PC-3 (cell line): Measurements from ENCODE around the gene RFPL1. TPM values are rescaled to one million over a fixed set of nuclear protein-coding genes. Genes with fewer than 3 reads are reported as not detected.

ENCODE experiments used
- ATAC-seq: fragments of 200-7000 bp; cut with Tn5 transposase; 2 replicates; pipeline ENCODE4 v1.9.1; 2020; ENCODE audit warnings: mild to moderate bottlenecking, moderate library complexity
- BruUV-seq: library from RNA; stranded (reverse); fragments of 400-500 nt; replicated peaks from 2 replicates; lab custom pipeline; 2021; lab: Mats Ljungman, UMichigan
- CTCF ChIA-PET: fragments of 300-600 bp; sonication (Branson Sonifier 250); formaldehyde crosslinking; loops from one replicate; lab custom pipeline; 2022; ENCODE audit warnings: antibody characterized with exemption; lab: Charles Lee
- POLR2A ChIA-PET: fragments of 300-600 bp; sonication (Branson Sonifier 250); formaldehyde crosslinking; loops from one replicate; lab custom pipeline; 2022; ENCODE audit warnings: antibody characterized with exemption; ENCODE audit not compliant: unreplicated experiment; lab: Charles Lee
- DNase-seq: peaks from one replicate; pipeline ENCODE4 v3.0.0-alpha.2; 2015
- H2AFZ ChIP-seq: fragments of 300-600 bp; sonication (generic); 2 replicates; pipeline ENCODE4 v1.6.0; 2016; ENCODE audit warnings: antibody characterized with exemption, low read length
- H3F3A ChIP-seq: fragments of 300-600 bp; sonication (generic); one replicate; pipeline ENCODE4 v1.6.0; 2017; ENCODE audit warnings: antibody characterized with exemption, low read length, control low read depth, mild to moderate bottlenecking; ENCODE audit not compliant: unreplicated experiment
- H3K27ac ChIP-seq: fragments of 300-600 bp; sonication (generic); 2 replicates; pipeline ENCODE4 v1.5.1; 2016; ENCODE audit warnings: mild to moderate bottlenecking, low read length
- H3K27me3 ChIP-seq: fragments of 300-600 bp; sonication (generic); 2 replicates; pipeline ENCODE4 v1.6.1; 2016; ENCODE audit warnings: low read length, mixed read lengths
- H3K36me3 ChIP-seq: fragments of 300-600 bp; sonication (generic); 2 replicates; pipeline ENCODE4 v1.6.1; 2016; ENCODE audit warnings: low read depth, mixed run types, low read length, mixed read lengths
- H3K4me1 ChIP-seq: fragments of 300-600 bp; sonication (generic); 2 replicates; pipeline ENCODE4 v1.5.1; 2016; ENCODE audit warnings: low read length; ENCODE audit not compliant: insufficient read depth
- H3K4me2 ChIP-seq: fragments of 300-600 bp; sonication (generic); 2 replicates; pipeline ENCODE4 v1.6.0; 2016; ENCODE audit warnings: low read length
- H3K4me3 ChIP-seq: fragments of 300-600 bp; sonication (generic); 2 replicates; pipeline ENCODE4 v1.5.1; 2016; ENCODE audit warnings: mild to moderate bottlenecking, low read length, mixed read lengths
- H3K79me2 ChIP-seq: fragments of 300-600 bp; sonication (generic); 2 replicates; pipeline ENCODE4 v1.6.1; 2017; ENCODE audit warnings: low read length, mixed read lengths
- H3K9ac ChIP-seq: fragments of 300-600 bp; sonication (generic); 2 replicates; pipeline ENCODE4 v1.6.0; 2016; ENCODE audit warnings: mild to moderate bottlenecking, low read length
- H3K9me2 ChIP-seq: fragments of 300-600 bp; sonication (generic); replicated peaks from 2 replicates; pipeline ENCODE4 v1.6.1; 2016; ENCODE audit warnings: mixed run types, low read length, mixed read lengths
- H3K9me3 ChIP-seq: fragments of 300-600 bp; sonication (generic); 2 replicates; pipeline ENCODE4 v1.6.1; 2016; ENCODE audit warnings: low read length, mixed read lengths
- H4K20me1 ChIP-seq: fragments of 300-600 bp; sonication (generic); 2 replicates; pipeline ENCODE4 v1.6.1; 2016; ENCODE audit warnings: low read length, mixed read lengths
- EZH2 ChIP-seq: fragments of 300-600 bp; sonication (generic); IDR thresholded peaks from one replicate; pipeline ENCODE4 v1.6.1; 2017; ENCODE audit warnings: antibody characterized with exemption, mild to moderate bottlenecking, low read length; ENCODE audit not compliant: unreplicated experiment
- EZH2phosphoT487 ChIP-seq: fragments of 300-600 bp; sonication (generic); IDR thresholded peaks from 2 replicates; pipeline ENCODE4 v1.6.1; 2018; ENCODE audit warnings: mild to moderate bottlenecking, antibody characterized with exemption, low read length, borderline replicate concordance
- intact Hi-C: fragments of 100-400 bp; cut with micrococcal nuclease; formaldehyde crosslinking; loops from 2 replicates; pipeline ENCODE4 v1.9.0; 2023
- total RNA-seq: library from RNA; depleted of rRNA; stranded (reverse); fragments of >200 nt; gene quantifications from 2 replicates; pipeline ENCODE4 v1.2.3, GENCODE V29; 2014
- TF ChIP-seq, protein P1 (sequence below): fragments of 300-600 bp; sonication (generic); conservative IDR thresholded peaks from 2 replicates; pipeline ENCODE4 v1.5.1; 2017; ENCODE audit warnings: antibody characterized with exemption, low read depth, mild to moderate bottlenecking, low read length

The RFPL1 gene
- total RNA-seq, 1 experiment from 2014 or later = not detected

DNA sequence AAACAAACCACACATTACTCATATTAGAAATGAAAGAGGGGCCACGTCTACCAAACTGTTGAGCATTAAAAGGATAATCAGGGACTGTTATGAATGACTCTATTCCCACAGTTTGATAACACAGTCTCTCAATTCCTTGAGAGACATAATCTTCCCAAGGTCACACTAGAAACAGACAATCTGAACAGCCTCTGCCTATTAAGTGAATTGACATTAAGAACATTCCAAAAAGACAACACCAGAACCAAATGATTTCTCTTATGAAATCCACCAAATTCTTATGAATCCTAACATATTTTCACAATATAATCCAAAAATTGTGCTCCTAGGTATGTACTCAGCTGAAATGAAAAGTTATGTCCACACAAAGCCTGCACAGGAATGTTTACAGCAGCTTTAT is 4.6 kb downstream of the RFPL1 start:
- no peak overlapping the region for H3K4me2 ChIP-seq
- H3K36me3 ChIP-seq = no peaks in the 10 kb centered on the region
- ChIA-PET POLR2A (no interaction called here), CTCF (no interaction called here)
- no peaks in the 10 kb centered on the region for H3K9me2 ChIP-seq
- TF ChIP-seq EZH2 (no peak), EZH2phosphoT487 (no peak)
- TF ChIP-seq, protein P1, sequence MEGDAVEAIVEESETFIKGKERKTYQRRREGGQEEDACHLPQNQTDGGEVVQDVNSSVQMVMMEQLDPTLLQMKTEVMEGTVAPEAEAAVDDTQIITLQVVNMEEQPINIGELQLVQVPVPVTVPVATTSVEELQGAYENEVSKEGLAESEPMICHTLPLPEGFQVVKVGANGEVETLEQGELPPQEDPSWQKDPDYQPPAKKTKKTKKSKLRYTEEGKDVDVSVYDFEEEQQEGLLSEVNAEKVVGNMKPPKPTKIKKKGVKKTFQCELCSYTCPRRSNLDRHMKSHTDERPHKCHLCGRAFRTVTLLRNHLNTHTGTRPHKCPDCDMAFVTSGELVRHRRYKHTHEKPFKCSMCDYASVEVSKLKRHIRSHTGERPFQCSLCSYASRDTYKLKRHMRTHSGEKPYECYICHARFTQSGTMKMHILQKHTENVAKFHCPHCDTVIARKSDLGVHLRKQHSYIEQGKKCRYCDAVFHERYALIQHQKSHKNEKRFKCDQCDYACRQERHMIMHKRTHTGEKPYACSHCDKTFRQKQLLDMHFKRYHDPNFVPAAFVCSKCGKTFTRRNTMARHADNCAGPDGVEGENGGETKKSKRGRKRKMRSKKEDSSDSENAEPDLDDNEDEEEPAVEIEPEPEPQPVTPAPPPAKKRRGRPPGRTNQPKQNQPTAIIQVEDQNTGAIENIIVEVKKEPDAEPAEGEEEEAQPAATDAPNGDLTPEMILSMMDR = no peak
- H3K9ac ChIP-seq = no peak overlapping the region
- H4K20me1 ChIP-seq = no peaks in the 10 kb centered on the region
- no peaks in the 10 kb centered on the region for H3K79me2 ChIP-seq
- BruUV-seq = no TSS peak
- intact Hi-C loops = no loop called here
- no peak overlapping the region for H3K4me3 ChIP-seq
- H3K4me1 ChIP-seq = no peaks in the 10 kb centered on the region
- DNase-seq (no peak), ATAC-seq (no peak)
- no peaks in the 10 kb centered on the region for H3F3A ChIP-seq
- H3K27ac ChIP-seq = no peak overlapping the region
- no peaks in the 10 kb centered on the region for H3K9me3 ChIP-seq
- no peak overlapping the region for H2AFZ ChIP-seq
- H3K27me3 ChIP-seq = no peaks in the 10 kb centered on the region

DNA sequence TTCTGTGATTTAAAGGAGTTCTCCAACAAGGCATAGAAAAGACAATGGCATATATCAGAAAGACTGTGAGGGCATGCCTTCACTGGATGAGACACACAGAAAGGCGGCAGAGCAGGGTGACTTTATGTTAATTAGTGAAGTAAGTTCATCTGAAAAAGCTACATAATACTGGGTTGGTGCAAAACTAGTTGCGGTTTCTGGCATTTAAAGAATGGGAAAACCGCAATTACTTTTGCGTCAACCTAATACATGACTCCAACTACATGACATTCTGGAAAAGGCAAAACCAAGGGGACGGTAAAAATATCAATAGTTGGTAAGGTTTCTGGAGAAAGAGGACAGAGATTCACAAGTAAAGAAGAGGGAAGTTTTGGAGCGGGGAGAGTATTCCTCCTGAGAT is 5.1 kb downstream of the RFPL1 start:
- H3K27me3 ChIP-seq = no peaks in the 10 kb centered on the region
- no peaks in the 10 kb centered on the region for H3K9me3 ChIP-seq
- ChIA-PET CTCF (no interaction called here), POLR2A (no interaction called here)
- H3K4me1 ChIP-seq = no peaks in the 10 kb centered on the region
- H4K20me1 ChIP-seq = no peaks in the 10 kb centered on the region
- ATAC-seq (no peak), DNase-seq (no peak)
- no peak overlapping the region for H3K4me2 ChIP-seq
- no peak overlapping the region for H3K27ac ChIP-seq
- no peak overlapping the region for H3K9ac ChIP-seq
- TF ChIP-seq, protein P1 = no peak
- no peaks in the 10 kb centered on the region for H3F3A ChIP-seq
- no peaks in the 10 kb centered on the region for H3K79me2 ChIP-seq
- BruUV-seq = no TSS peak
- H3K4me3 ChIP-seq = no peak overlapping the region
- H3K36me3 ChIP-seq = no peaks in the 10 kb centered on the region
- H2AFZ ChIP-seq = no peak overlapping the region
- no peaks in the 10 kb centered on the region for H3K9me2 ChIP-seq
- intact Hi-C loops = no loop called here

DNA sequence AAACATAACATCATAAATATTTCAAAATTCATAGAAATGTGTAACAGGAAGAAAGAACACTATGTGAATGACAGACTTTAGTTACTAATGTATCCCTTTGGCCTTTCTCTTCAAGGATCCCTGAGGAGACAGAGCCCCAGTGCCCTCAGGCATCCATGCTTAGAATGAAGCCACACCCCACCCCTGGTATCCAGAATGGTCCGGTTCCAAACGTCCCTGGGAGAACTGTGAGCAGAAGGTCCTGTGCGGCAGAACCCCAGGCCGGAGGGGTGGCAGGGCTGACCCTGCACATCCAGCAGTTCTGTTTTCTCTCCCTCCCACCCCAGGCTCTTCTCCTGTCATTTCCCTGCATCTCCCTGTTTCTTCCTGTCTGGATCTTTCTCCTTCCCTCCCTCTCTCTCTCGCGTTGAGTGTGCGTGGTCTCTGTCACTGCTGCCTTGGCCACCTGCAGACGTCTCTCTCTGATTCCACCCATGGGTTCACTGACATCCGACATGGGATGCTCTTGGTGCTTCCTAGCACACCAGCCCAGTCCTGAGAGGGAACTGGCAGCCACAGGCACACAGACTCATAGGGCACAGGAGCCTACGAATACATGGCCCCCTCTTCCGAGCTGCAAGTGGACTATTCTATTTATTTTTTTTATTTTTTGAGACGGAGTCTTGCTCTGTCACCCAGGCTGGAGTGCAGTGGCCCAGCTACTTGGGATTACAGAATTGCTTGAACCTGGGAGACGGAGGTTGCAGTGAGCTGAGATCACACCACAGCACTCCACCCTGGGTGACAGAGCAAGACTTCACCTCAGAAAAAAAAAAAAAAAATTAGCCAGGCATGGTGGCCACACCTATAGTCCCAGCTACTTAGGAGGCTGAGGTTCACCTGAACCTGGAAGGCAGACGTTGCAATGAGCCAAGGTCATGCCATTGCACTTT is 5.7 kb downstream of the RFPL1 start:
- Histone ChIP-seq H3K36me3 (no peaks in the 10 kb centered on the region), H3K27ac (no peak overlapping the region), H3K4me1 (no peaks in the 10 kb centered on the region), H3F3A (no peaks in the 10 kb centered on the region), H3K9me2 (no peaks in the 10 kb centered on the region), H2AFZ (no peak overlapping the region), H4K20me1 (no peaks in the 10 kb centered on the region), H3K4me3 (no peak overlapping the region), H3K4me2 (no peak overlapping the region), H3K79me2 (no peaks in the 10 kb centered on the region), H3K9ac (no peak overlapping the region), H3K9me3 (no peaks in the 10 kb centered on the region), H3K27me3 (no peaks in the 10 kb centered on the region)
- POLR2A ChIA-PET = no interaction called here
- TF ChIP-seq EZH2 (no peak), EZH2phosphoT487 (no peak)
- TF ChIP-seq, protein P1 = no peak
- CTCF ChIA-PET = no interaction called here
- intact Hi-C loops = no loop called here
- ATAC-seq = no peak
- DNase-seq = no peak
- no TSS peak for BruUV-seq
